GM12865 (cell line): ENCODE results near the gene MAGED1.
A peak's percentile ranks its signal among the peaks of the same experiment; 100 is the strongest.

Experiments used
- DNase-seq: peaks from one replicate; pipeline ENCODE4 v3.0.0; 2010; ENCODE audit warnings: low read depth
- H3K4me3 ChIP-seq: 2 replicates; pipeline ENCODE4 v1.5.1; 2011; ENCODE audit warnings: mild to moderate bottlenecking, low read depth, low read length, control low read depth
- TF ChIP-seq, protein P1 (sequence below): IDR thresholded peaks from 2 replicates; pipeline ENCODE4 v1.5.1; 2011; ENCODE audit warnings: low read length, control low read depth, low read depth, inconsistent platforms; ENCODE audit not compliant: insufficient read depth; ENCODE audit errors: missing control alignments

The MAGED1 gene

GRCh38 chrX:51855698-51856097 lies 37.7 kb upstream of the MAGED1 start:
- no peak for DNase-seq
- TF ChIP-seq, protein P1, sequence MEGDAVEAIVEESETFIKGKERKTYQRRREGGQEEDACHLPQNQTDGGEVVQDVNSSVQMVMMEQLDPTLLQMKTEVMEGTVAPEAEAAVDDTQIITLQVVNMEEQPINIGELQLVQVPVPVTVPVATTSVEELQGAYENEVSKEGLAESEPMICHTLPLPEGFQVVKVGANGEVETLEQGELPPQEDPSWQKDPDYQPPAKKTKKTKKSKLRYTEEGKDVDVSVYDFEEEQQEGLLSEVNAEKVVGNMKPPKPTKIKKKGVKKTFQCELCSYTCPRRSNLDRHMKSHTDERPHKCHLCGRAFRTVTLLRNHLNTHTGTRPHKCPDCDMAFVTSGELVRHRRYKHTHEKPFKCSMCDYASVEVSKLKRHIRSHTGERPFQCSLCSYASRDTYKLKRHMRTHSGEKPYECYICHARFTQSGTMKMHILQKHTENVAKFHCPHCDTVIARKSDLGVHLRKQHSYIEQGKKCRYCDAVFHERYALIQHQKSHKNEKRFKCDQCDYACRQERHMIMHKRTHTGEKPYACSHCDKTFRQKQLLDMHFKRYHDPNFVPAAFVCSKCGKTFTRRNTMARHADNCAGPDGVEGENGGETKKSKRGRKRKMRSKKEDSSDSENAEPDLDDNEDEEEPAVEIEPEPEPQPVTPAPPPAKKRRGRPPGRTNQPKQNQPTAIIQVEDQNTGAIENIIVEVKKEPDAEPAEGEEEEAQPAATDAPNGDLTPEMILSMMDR = no peak
- no peak overlapping the region for H3K4me3 ChIP-seq

DNA sequence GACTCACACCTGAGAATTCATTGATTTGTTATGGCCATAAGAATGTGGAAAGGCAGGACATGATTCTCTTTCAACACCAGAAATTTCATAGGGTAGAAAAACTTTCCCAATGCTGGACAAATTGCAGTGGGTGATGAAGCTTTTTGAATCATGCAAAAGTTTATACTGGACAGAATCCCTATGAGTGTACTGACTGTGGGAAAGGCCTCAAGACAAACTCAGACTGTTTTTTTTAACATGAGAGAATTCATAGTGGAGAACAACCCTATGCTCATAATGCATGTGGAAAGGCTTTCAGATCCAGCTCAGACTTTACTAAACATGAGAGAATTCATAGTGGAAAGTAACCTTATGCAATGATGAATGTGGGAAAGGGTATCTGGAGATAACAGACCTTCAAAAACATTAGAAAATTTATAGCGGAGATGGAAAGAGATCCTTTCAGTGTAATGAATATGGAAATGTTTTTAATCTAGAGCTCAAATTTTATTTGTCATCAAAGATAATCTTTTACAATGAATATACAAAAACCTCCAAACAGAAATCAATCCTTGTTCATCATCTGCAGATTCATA lies 36.2 kb upstream of the MAGED1 start:
- DNase-seq = no peak
- no peak overlapping the region for H3K4me3 ChIP-seq
- TF ChIP-seq, protein P1 = no peak

DNA sequence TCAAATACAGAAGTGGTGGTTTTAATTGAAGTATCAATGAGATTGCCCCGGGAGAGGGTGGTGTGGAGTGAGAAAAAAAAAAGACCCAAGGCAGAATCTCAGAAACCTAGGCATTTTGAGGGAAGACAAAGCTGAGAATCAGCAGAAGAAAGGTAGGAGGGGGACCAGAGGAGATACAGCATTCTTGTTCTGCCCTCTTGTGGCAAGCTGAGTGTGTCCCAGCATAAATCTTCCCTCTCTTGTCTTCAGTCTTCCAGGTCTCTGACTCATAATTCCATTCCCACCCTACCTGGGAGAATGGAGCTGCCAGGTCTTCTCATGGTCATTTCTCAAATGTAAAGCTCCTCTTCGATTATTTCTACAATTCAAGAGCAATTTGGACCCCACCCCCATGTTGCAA lies 32.7 kb upstream of the MAGED1 start:
- peak; percentile 0 for DNase-seq

GRCh38 chrX:51862920-51863319 lies 30.5 kb upstream of the MAGED1 start:
- DNase-seq = peak; percentile 3
- H3K4me3 ChIP-seq = no peak overlapping the region
- TF ChIP-seq, protein P1 = no peak

More for the DNA sequence above, 32.7 kb upstream of the MAGED1 start:
- TF ChIP-seq, protein P1 = no peak
- H3K4me3 ChIP-seq = no peak overlapping the region

DNA sequence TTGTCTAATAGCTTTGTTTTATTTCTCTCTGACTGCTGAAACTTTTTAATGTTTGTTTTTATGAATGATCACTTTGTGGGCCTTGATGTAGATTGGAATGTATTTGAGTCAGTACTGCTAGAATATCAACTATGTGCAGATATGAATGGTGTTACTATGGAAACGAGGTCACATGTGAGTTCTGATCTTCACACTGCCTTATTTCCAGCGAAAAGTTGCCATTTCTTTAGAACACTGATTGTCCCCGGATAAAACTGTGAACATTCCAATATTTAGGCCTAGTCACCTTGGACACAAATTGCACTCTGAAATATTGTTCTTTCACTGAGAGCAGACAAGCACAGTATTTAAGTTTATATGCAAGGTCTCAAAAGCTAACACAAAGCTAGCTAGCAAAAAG lies 27.2 kb upstream of the MAGED1 start:
- no peak for DNase-seq
- no peak overlapping the region for H3K4me3 ChIP-seq
- TF ChIP-seq, protein P1 = no peak

DNA sequence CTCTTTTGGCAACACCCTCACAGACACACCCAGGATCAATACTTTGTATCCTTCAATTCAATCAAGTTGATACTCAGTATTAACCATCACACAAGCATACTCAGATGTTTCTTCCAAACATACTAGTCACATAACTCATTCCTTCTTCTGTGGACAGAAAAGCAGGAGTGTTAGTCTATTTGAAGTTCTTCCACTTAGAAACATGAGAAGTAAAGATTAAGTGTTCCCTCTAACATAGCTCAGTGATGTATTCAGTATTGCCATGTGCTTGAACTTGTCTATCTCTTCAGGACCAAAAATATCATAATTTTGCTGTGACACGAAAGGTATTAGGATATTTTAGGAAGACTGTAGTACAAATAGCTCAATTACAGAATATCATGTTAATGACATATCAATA lies 25.8 kb upstream of the MAGED1 start:
- H3K4me3 ChIP-seq = no peak overlapping the region
- TF ChIP-seq, protein P1 = no peak
- no peak for DNase-seq

DNA sequence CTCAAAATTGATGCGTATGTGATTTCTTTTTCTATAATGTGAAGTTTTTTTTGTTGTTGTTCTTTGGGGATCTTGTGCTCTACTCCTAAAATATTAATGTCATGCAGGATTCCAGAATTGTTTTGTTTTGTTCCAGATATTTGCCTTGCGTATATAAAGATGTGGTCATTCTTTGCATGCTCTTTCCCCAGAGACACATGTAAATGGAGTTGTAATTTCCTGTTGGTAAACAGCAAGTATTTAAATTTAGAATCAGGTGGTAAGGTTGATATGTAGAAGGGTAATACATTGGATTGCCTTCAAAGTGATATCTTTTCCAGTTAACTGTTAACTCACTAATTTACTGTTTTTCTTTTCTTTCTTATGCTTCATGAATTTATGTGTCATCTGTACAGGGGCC lies 23.1 kb upstream of the MAGED1 start:
- no peak for DNase-seq
- TF ChIP-seq, protein P1 = no peak
- H3K4me3 ChIP-seq = no peak overlapping the region
